H9 (cell line): ENCODE data around the gene LIPC. TPM values are rescaled to one million over a fixed set of nuclear protein-coding genes. Genes with fewer than 3 reads are reported as not detected.

Experiments used
- DNase-seq: peaks from one replicate; pipeline ENCODE4 v3.0.0-alpha.2; 2017
- H2AFZ ChIP-seq: one replicate; pipeline ENCODE4 v1.6.1; 2013; ENCODE audit warnings: mild to moderate bottlenecking, low read length, control low read depth, moderate library complexity
- H2AK5ac ChIP-seq: 2 replicates; pipeline ENCODE4 v1.6.1; 2013; ENCODE audit warnings: low read length, control low read depth, mixed read lengths; ENCODE audit not compliant: insufficient read length
- H2BK120ac ChIP-seq: one replicate; pipeline ENCODE4 v1.6.1; 2013; ENCODE audit warnings: low read depth, mild to moderate bottlenecking, low read length, control low read depth, inconsistent platforms; ENCODE audit not compliant: poor library complexity, severe bottlenecking
- H2BK12ac ChIP-seq: 2 replicates; pipeline ENCODE4 v1.6.1; 2013; ENCODE audit warnings: low read length, control low read depth, mixed read lengths, low read depth; ENCODE audit not compliant: insufficient read length
- H2BK15ac ChIP-seq: 2 replicates; pipeline ENCODE4 v1.6.1; 2013; ENCODE audit warnings: low read depth, low read length, control low read depth
- H2BK20ac ChIP-seq: one replicate; pipeline ENCODE4 v1.6.1; 2013; ENCODE audit warnings: low read depth, mild to moderate bottlenecking, low read length, control low read depth, inconsistent platforms; ENCODE audit not compliant: poor library complexity, severe bottlenecking
- H2BK5ac ChIP-seq: 2 replicates; pipeline ENCODE4 v1.6.1; 2013; ENCODE audit warnings: low read length, control low read depth, mixed read lengths; ENCODE audit not compliant: insufficient read length
- H3K14ac ChIP-seq: 2 replicates; pipeline ENCODE4 v1.6.1; 2013; ENCODE audit warnings: low read length, control low read depth; ENCODE audit not compliant: insufficient read depth
- H3K18ac ChIP-seq: 2 replicates; pipeline ENCODE4 v1.6.1; 2013; ENCODE audit warnings: low read depth, mild to moderate bottlenecking, mixed read lengths, low read length, control low read depth; ENCODE audit not compliant: insufficient read length
- H3K23ac ChIP-seq: 2 replicates; pipeline ENCODE4 v1.6.1; 2013; ENCODE audit warnings: low read length, control low read depth, mixed read lengths, low read depth; ENCODE audit not compliant: insufficient read length
- H3K23me2 ChIP-seq: 2 replicates; pipeline ENCODE4 v1.6.1; 2013; ENCODE audit warnings: low read depth, mild to moderate bottlenecking, mixed read lengths, low read length, control low read depth; ENCODE audit not compliant: insufficient read length, poor library complexity, severe bottlenecking
- H3K27ac ChIP-seq: 2 replicates; pipeline ENCODE4 v1.5.1; 2013; ENCODE audit warnings: low read length, control low read depth, mixed read lengths, low read depth; ENCODE audit not compliant: insufficient read length
- H3K27me3 ChIP-seq: 2 replicates; pipeline ENCODE4 v1.6.1; 2013; ENCODE audit warnings: low read length, control low read depth, inconsistent platforms; ENCODE audit not compliant: insufficient read depth
- H3K4ac ChIP-seq: 2 replicates; pipeline ENCODE4 v1.6.1; 2013; ENCODE audit warnings: low read depth, mild to moderate bottlenecking, control low read depth, inconsistent platforms, low read length, moderate library complexity
- H3K4me1 ChIP-seq: 2 replicates; pipeline ENCODE4 v1.6.1; 2013; ENCODE audit warnings: low read length, control low read depth, inconsistent platforms; ENCODE audit not compliant: insufficient read depth
- H3K4me2 ChIP-seq: 2 replicates; pipeline ENCODE4 v1.6.1; 2013; ENCODE audit warnings: low read length, control low read depth, mixed read lengths; ENCODE audit not compliant: insufficient read length, insufficient read depth
- H3K56ac ChIP-seq: 2 replicates; pipeline ENCODE4 v1.6.1; 2013; ENCODE audit warnings: low read depth, mild to moderate bottlenecking, mixed read lengths, low read length, control low read depth; ENCODE audit not compliant: insufficient read length
- H3K79me1 ChIP-seq: 2 replicates; pipeline ENCODE4 v1.6.1; 2013; ENCODE audit warnings: low read depth, mild to moderate bottlenecking, moderate library complexity, low read length, control low read depth, inconsistent platforms; ENCODE audit not compliant: insufficient read depth, poor library complexity, severe bottlenecking
- H3K79me2 ChIP-seq: 2 replicates; pipeline ENCODE4 v1.6.1; 2013; ENCODE audit warnings: low read length, control low read depth, inconsistent platforms; ENCODE audit not compliant: insufficient read depth
- H3K9ac ChIP-seq: 2 replicates; pipeline ENCODE4 v1.6.1; 2013; ENCODE audit warnings: low read length, control low read depth, mixed read lengths; ENCODE audit not compliant: insufficient read length; ENCODE audit errors: extremely low read depth
- H3K9me3 ChIP-seq: one replicate; pipeline ENCODE4 v1.6.1; 2013; ENCODE audit warnings: low read depth, low read length, inconsistent platforms; ENCODE audit not compliant: control insufficient read depth
- H3T11ph ChIP-seq: one replicate; pipeline ENCODE4 v1.6.1; 2013; ENCODE audit warnings: mild to moderate bottlenecking, low read length, control low read depth, inconsistent platforms
- H4K20me1 ChIP-seq: one replicate; pipeline ENCODE4 v1.6.1; 2013; ENCODE audit not compliant: control insufficient read depth, insufficient read length, insufficient read depth
- H4K5ac ChIP-seq: 2 replicates; pipeline ENCODE4 v1.6.1; 2013; ENCODE audit warnings: low read depth, mild to moderate bottlenecking, mixed read lengths, low read length, control low read depth; ENCODE audit not compliant: insufficient read length
- H4K8ac ChIP-seq: replicated peaks from 2 replicates; pipeline ENCODE4 v1.6.1; 2013; ENCODE audit warnings: low read length, control low read depth, mixed read lengths, low read depth; ENCODE audit not compliant: insufficient read length
- H4K91ac ChIP-seq: 2 replicates; pipeline ENCODE4 v1.6.1; 2013; ENCODE audit warnings: low read depth, mild to moderate bottlenecking, moderate library complexity, mixed read lengths, low read length, control low read depth; ENCODE audit not compliant: insufficient read length
- H3K27ac Mint-ChIP-seq, 3 experiments: 2 replicates in 2 of 3; 3 replicates in 1 of 3; pipeline ENCODE4 v1.8.0; 2020 to 2021; ENCODE audit warnings: mixed read lengths in 3 of 3, mild to moderate bottlenecking in 1 of 3, moderate library complexity in 1 of 3
- H3K27me3 Mint-ChIP-seq: 2 replicates; pipeline ENCODE4 v1.8.0; 2021; ENCODE audit warnings: low read depth, mild to moderate bottlenecking, moderate library complexity, mixed read lengths
- H3K36me3 Mint-ChIP-seq, 3 experiments: 2 replicates in 2 of 3; 3 replicates in 1 of 3; pipeline ENCODE4 v1.8.0; 2020 to 2021; ENCODE audit warnings: low read depth in 3 of 3, mixed read lengths in 3 of 3; ENCODE audit not compliant: insufficient read depth in 1 of 3
- H3K4me1 Mint-ChIP-seq, 2 experiments: 2 replicates each; pipeline ENCODE4 v1.8.0; 2020; ENCODE audit warnings: mixed read lengths in 2 of 2
- H3K4me3 Mint-ChIP-seq, 2 experiments: 2 replicates in 1 of 2; 3 replicates in 1 of 2; pipeline ENCODE4 v1.8.0; 2020 to 2021; ENCODE audit warnings: mild to moderate bottlenecking in 2 of 2, mixed read lengths in 2 of 2, moderate library complexity in 1 of 2
- H3K9me3 Mint-ChIP-seq, 2 experiments: 2 replicates in 1 of 2; 3 replicates in 1 of 2; pipeline ENCODE4 v1.8.0; 2020; ENCODE audit warnings: mild to moderate bottlenecking in 2 of 2, mixed read lengths in 2 of 2, moderate library complexity in 1 of 2
- CTCF ChIP-seq: fragments of 200-600 bp; sonication (generic); conservative IDR thresholded peaks from 3 replicates; pipeline ENCODE4 v1.8.0; 2021; ENCODE audit warnings: antibody characterized with exemption, mild to moderate bottlenecking
- WGBS: extraction: QIAGEN DNeasy Blood & Tissue Kit; methylation state at CpG from one replicate; pipeline ENCODE4 v1.1.7; 2013; ENCODE audit warnings: missing lambda C conversion rate, low lambda C conversion rate, mixed read lengths; ENCODE audit not compliant: insufficient read length; ENCODE audit errors: extremely low coverage; 5-methylcytosine and 5-hydroxymethylcytosine counted together
- total RNA-seq: library from RNA; stranded (reverse); gene quantifications from 2 replicates; pipeline ENCODE4 v1.2.1, GENCODE V29; 2021

LIPC gene
- total RNA-seq, 1 experiment from 2014 or later, result not detected

DNA sequence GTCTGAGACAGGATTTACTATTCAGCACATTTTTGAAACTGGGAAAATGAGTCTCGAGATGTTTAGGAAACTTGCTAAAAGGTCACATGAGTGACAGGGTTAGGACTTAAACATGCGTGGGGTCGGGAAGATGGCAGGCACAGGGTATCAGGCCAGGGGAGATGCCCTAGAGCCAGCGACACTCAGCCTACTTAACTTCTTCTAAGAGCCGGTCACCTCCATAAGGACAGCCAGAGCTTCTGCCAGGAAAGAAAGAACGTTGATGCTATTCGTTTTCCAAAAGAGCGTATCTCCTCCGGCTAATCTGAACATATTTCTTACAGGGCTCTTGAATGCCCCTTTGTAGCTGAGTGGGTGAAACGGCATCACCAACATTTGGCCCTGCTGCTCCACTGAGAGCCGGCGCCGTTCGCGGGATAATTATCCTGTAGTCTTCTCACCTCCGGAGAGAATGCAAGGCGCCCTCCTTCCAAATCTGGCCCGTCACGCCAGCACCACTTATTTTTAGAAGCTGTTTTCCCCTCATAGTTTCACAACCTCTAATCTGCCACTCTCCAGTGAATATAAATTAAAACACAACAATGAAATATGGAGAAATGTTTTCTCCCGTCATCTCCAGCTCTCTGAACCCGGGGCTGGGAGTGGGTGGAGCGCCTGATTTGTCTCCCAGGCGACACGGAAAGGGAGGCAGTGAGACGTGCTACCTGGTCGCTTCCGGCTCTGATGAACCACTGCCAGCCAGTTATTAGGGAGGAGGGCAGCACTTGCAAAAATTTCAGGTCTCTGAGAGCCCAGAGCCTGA lies 58.5 kb downstream of the LIPC start:
- no peak overlapping the region for H3K14ac ChIP-seq
- no peak overlapping the region for H4K91ac ChIP-seq
- no peak overlapping the region for H3K23ac ChIP-seq
- H2AK5ac ChIP-seq, result no peak overlapping the region
- no peak for TF ChIP-seq CTCF
- H3K79me2 ChIP-seq, result no peaks in the 10 kb centered on the region
- Mint-ChIP-seq H3K4me3 (no peak overlapping the region), H3K27ac (no peak overlapping the region; a peak in 1 of 7 replicates), H3K27me3 (no peaks in the 10 kb centered on the region), H3K9me3 (peaks cover 8 to 15% of the 10 kb centered on the region in 2 experiments), H3K36me3 (peaks cover 0 to 5% (median 3%) of the 10 kb centered on the region in 3 experiments; a peak in 3 of 7 replicates), H3K4me1 (peaks cover 0 to 3% of the 10 kb centered on the region in 2 experiments; a peak in 1 of 4 replicates)
- no peak overlapping the region for H2BK20ac ChIP-seq
- no peak overlapping the region for H3T11ph ChIP-seq
- no peak overlapping the region for H2BK15ac ChIP-seq
- no peak overlapping the region for H3K4me2 ChIP-seq
- H3K18ac ChIP-seq, result no peak overlapping the region
- H3K79me1 ChIP-seq, result no peaks in the 10 kb centered on the region
- H3K9me3 ChIP-seq, result no peaks in the 10 kb centered on the region
- H3K27me3 ChIP-seq, result no peaks in the 10 kb centered on the region
- no peak overlapping the region for H3K27ac ChIP-seq
- no peak overlapping the region for H2BK12ac ChIP-seq
- no peak overlapping the region for H2AFZ ChIP-seq
- no peak overlapping the region for H3K9ac ChIP-seq
- H3K4me1 ChIP-seq, result no peaks in the 10 kb centered on the region
- H3K23me2 ChIP-seq, result no peaks in the 10 kb centered on the region
- H2BK120ac ChIP-seq, result no peak overlapping the region
- no peak overlapping the region for H4K5ac ChIP-seq
- H3K4ac ChIP-seq, result no peak overlapping the region
- no peak for DNase-seq
- H3K56ac ChIP-seq, result no peak overlapping the region
- no peak overlapping the region for H2BK5ac ChIP-seq
- no CpG with 5 or more reads among the region's 27 CpGs for WGBS
- H4K8ac ChIP-seq, result no peak overlapping the region
- H4K20me1 ChIP-seq, result no peaks in the 10 kb centered on the region
